PC-3 (cell line): ENCODE data around the gene DNAL1. TPM values are rescaled to one million over a fixed set of nuclear protein-coding genes. Genes with fewer than 3 reads are reported as not detected.

ENCODE experiments used
- ATAC-seq: fragments of 200-7000 bp; cut with Tn5 transposase; 2 replicates; pipeline ENCODE4 v1.9.1; 2020; ENCODE audit warnings: mild to moderate bottlenecking, moderate library complexity
- BruUV-seq: library from RNA; stranded (reverse); fragments of 400-500 nt; replicated peaks from 2 replicates; lab custom pipeline; 2021; lab: Mats Ljungman, UMichigan
- CTCF ChIA-PET: fragments of 300-600 bp; sonication (Branson Sonifier 250); formaldehyde crosslinking; loops from one replicate; lab custom pipeline; 2022; ENCODE audit warnings: antibody characterized with exemption; lab: Charles Lee
- POLR2A ChIA-PET: fragments of 300-600 bp; sonication (Branson Sonifier 250); formaldehyde crosslinking; loops from one replicate; lab custom pipeline; 2022; ENCODE audit warnings: antibody characterized with exemption; ENCODE audit not compliant: unreplicated experiment; lab: Charles Lee
- DNase-seq: peaks from one replicate; pipeline ENCODE4 v3.0.0-alpha.2; 2015
- H2AFZ ChIP-seq: fragments of 300-600 bp; sonication (generic); 2 replicates; pipeline ENCODE4 v1.6.0; 2016; ENCODE audit warnings: antibody characterized with exemption, low read length
- H3F3A ChIP-seq: fragments of 300-600 bp; sonication (generic); one replicate; pipeline ENCODE4 v1.6.0; 2017; ENCODE audit warnings: antibody characterized with exemption, low read length, control low read depth, mild to moderate bottlenecking; ENCODE audit not compliant: unreplicated experiment
- H3K27ac ChIP-seq: fragments of 300-600 bp; sonication (generic); 2 replicates; pipeline ENCODE4 v1.5.1; 2016; ENCODE audit warnings: mild to moderate bottlenecking, low read length
- H3K27me3 ChIP-seq: fragments of 300-600 bp; sonication (generic); 2 replicates; pipeline ENCODE4 v1.6.1; 2016; ENCODE audit warnings: low read length, mixed read lengths
- H3K36me3 ChIP-seq: fragments of 300-600 bp; sonication (generic); 2 replicates; pipeline ENCODE4 v1.6.1; 2016; ENCODE audit warnings: low read depth, mixed run types, low read length, mixed read lengths
- H3K4me1 ChIP-seq: fragments of 300-600 bp; sonication (generic); 2 replicates; pipeline ENCODE4 v1.5.1; 2016; ENCODE audit warnings: low read length; ENCODE audit not compliant: insufficient read depth
- H3K4me2 ChIP-seq: fragments of 300-600 bp; sonication (generic); 2 replicates; pipeline ENCODE4 v1.6.0; 2016; ENCODE audit warnings: low read length
- H3K4me3 ChIP-seq: fragments of 300-600 bp; sonication (generic); 2 replicates; pipeline ENCODE4 v1.5.1; 2016; ENCODE audit warnings: mild to moderate bottlenecking, low read length, mixed read lengths
- H3K79me2 ChIP-seq: fragments of 300-600 bp; sonication (generic); 2 replicates; pipeline ENCODE4 v1.6.1; 2017; ENCODE audit warnings: low read length, mixed read lengths
- H3K9ac ChIP-seq: fragments of 300-600 bp; sonication (generic); 2 replicates; pipeline ENCODE4 v1.6.0; 2016; ENCODE audit warnings: mild to moderate bottlenecking, low read length
- H3K9me2 ChIP-seq: fragments of 300-600 bp; sonication (generic); replicated peaks from 2 replicates; pipeline ENCODE4 v1.6.1; 2016; ENCODE audit warnings: mixed run types, low read length, mixed read lengths
- H3K9me3 ChIP-seq: fragments of 300-600 bp; sonication (generic); 2 replicates; pipeline ENCODE4 v1.6.1; 2016; ENCODE audit warnings: low read length, mixed read lengths
- H4K20me1 ChIP-seq: fragments of 300-600 bp; sonication (generic); 2 replicates; pipeline ENCODE4 v1.6.1; 2016; ENCODE audit warnings: low read length, mixed read lengths
- EZH2 ChIP-seq: fragments of 300-600 bp; sonication (generic); IDR thresholded peaks from one replicate; pipeline ENCODE4 v1.6.1; 2017; ENCODE audit warnings: antibody characterized with exemption, mild to moderate bottlenecking, low read length; ENCODE audit not compliant: unreplicated experiment
- EZH2phosphoT487 ChIP-seq: fragments of 300-600 bp; sonication (generic); IDR thresholded peaks from 2 replicates; pipeline ENCODE4 v1.6.1; 2018; ENCODE audit warnings: mild to moderate bottlenecking, antibody characterized with exemption, low read length, borderline replicate concordance
- intact Hi-C: fragments of 100-400 bp; cut with micrococcal nuclease; formaldehyde crosslinking; loops from 2 replicates; pipeline ENCODE4 v1.9.0; 2023
- total RNA-seq: library from RNA; depleted of rRNA; stranded (reverse); fragments of >200 nt; gene quantifications from 2 replicates; pipeline ENCODE4 v1.2.3, GENCODE V29; 2014
- TF ChIP-seq, protein P1 (sequence below): fragments of 300-600 bp; sonication (generic); conservative IDR thresholded peaks from 2 replicates; pipeline ENCODE4 v1.5.1; 2017; ENCODE audit warnings: antibody characterized with exemption, low read depth, mild to moderate bottlenecking, low read length

The DNAL1 gene
- total RNA-seq, 1 experiment from 2014 or later = 2.6 TPM

DNA sequence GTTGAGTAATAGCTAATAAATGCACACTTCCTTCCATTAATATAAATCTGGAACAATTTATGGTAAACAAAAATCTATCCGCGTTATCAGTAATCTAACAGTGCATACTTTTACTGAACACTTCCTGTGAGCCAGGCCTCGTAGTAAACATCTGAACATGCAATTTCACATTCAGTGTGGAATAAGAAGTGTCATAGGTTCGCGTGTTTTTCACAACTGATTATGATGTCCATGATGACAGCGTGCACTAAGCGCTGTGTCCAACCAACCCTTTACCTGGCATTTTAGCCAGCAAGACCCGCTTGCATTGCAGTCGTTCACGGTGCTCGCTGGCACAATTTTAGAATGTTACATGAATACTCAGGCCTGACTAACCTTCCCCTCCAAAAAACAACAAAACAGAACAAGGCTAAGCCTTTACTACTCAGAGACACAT, 67.3 kb downstream of the DNAL1 start:
- BruUV-seq = no TSS peak
- intact Hi-C loops = loop anchor here (1.0 to 5.0 kb wide), 3 partner anchors 16 to 80 kb away; no protein-coding TSS in a partner anchor
- peak overlapping the region; percentile 96 for H3K9ac ChIP-seq
- peaks cover 16% of the 10 kb centered on the region for H4K20me1 ChIP-seq
- peaks cover 44% of the 10 kb centered on the region for H3K79me2 ChIP-seq
- peak overlapping the region; percentile 99 for H3K4me3 ChIP-seq
- no peak overlapping the region for H2AFZ ChIP-seq
- 0 out of 2 replicates have a peak, but pooled peaks cover 2% of the 10 kb centered on the region for H3K36me3 ChIP-seq
- TF ChIP-seq EZH2 = no peak
- peak; percentile 44 for ATAC-seq
- no peaks in the 10 kb centered on the region for H3K9me3 ChIP-seq
- H3K4me1 ChIP-seq = peaks cover 14% of the 10 kb centered on the region
- no peaks in the 10 kb centered on the region for H3K9me2 ChIP-seq
- no peaks in the 10 kb centered on the region for H3K27me3 ChIP-seq
- H3K4me2 ChIP-seq = peak overlapping the region; percentile 90
- ChIA-PET CTCF (interaction anchor here (0.6 to 1.5 kb wide), 2 partner anchors 12 to 204 kb away, joined by 3 to 4 read pairs; no protein-coding TSS in a partner anchor), POLR2A (no interaction called here)
- H3F3A ChIP-seq = peaks cover 5% of the 10 kb centered on the region
- peak overlapping the region; percentile 78 for H3K27ac ChIP-seq
- DNase-seq = peak; percentile 75

DNA sequence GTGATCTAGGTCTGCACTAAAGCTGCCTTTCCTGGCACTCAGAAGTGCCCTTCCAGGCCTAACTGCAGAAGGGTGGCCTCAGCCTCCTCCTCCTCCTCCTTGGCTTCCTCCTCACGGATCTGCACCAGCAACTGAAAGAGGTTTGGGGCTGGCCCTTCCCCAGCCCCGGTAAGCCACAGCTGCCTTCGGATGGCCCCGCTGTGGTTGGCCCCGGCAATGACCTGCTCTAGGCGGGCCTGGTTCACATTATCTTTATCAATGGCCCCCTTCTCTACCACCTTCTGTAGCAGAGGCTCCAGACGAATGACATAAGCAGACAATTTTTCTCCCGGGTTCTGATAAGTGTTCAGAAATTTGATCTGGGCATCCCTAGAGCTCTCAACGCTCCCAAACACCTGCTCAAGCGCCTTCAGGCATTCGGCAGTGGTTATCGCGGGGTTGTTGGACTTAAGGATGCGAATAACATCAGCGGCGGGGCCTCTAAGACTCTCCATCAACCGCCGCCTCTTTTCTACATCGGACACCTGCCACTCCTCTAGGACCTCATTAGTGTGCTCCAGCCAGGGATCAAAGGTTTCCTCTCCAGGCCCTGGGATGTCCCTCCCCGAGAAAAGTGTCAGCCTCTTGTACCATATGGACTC, 67.9 kb downstream of the DNAL1 start:
- H3K4me3 ChIP-seq = peak overlapping the region; percentile 99
- peaks cover 5% of the 10 kb centered on the region for H3F3A ChIP-seq
- 0 out of 2 replicates have a peak, but pooled peaks cover 2% of the 10 kb centered on the region for H3K36me3 ChIP-seq
- H4K20me1 ChIP-seq = peaks cover 16% of the 10 kb centered on the region
- intact Hi-C loops = loop anchor here (1.0 to 5.0 kb wide), 3 partner anchors 16 to 80 kb away; no protein-coding TSS in a partner anchor
- TF ChIP-seq EZH2 (no peak), EZH2phosphoT487 (no peak)
- TF ChIP-seq, protein P1, sequence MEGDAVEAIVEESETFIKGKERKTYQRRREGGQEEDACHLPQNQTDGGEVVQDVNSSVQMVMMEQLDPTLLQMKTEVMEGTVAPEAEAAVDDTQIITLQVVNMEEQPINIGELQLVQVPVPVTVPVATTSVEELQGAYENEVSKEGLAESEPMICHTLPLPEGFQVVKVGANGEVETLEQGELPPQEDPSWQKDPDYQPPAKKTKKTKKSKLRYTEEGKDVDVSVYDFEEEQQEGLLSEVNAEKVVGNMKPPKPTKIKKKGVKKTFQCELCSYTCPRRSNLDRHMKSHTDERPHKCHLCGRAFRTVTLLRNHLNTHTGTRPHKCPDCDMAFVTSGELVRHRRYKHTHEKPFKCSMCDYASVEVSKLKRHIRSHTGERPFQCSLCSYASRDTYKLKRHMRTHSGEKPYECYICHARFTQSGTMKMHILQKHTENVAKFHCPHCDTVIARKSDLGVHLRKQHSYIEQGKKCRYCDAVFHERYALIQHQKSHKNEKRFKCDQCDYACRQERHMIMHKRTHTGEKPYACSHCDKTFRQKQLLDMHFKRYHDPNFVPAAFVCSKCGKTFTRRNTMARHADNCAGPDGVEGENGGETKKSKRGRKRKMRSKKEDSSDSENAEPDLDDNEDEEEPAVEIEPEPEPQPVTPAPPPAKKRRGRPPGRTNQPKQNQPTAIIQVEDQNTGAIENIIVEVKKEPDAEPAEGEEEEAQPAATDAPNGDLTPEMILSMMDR = no peak
- no peaks in the 10 kb centered on the region for H3K9me2 ChIP-seq
- peaks cover 14% of the 10 kb centered on the region for H3K4me1 ChIP-seq
- ATAC-seq = peak; percentile 3; the same call in 1 of the 2 replicates
- TSS peak; percentile 98 for BruUV-seq
- peak overlapping the region; percentile 90 for H3K4me2 ChIP-seq
- H3K9ac ChIP-seq = peak overlapping the region; percentile 96
- no peak overlapping the region for H2AFZ ChIP-seq
- peak; percentile 33 for DNase-seq
- no peaks in the 10 kb centered on the region for H3K27me3 ChIP-seq
- H3K27ac ChIP-seq = peak overlapping the region; percentile 78
- POLR2A ChIA-PET = no interaction called here
- CTCF ChIA-PET = interaction anchor here (1.5 kb wide), 1 partner anchor 11 kb away, joined by 4 read pairs; no protein-coding TSS in a partner anchor
- peaks cover 44% of the 10 kb centered on the region for H3K79me2 ChIP-seq
- H3K9me3 ChIP-seq = no peaks in the 10 kb centered on the region

DNA sequence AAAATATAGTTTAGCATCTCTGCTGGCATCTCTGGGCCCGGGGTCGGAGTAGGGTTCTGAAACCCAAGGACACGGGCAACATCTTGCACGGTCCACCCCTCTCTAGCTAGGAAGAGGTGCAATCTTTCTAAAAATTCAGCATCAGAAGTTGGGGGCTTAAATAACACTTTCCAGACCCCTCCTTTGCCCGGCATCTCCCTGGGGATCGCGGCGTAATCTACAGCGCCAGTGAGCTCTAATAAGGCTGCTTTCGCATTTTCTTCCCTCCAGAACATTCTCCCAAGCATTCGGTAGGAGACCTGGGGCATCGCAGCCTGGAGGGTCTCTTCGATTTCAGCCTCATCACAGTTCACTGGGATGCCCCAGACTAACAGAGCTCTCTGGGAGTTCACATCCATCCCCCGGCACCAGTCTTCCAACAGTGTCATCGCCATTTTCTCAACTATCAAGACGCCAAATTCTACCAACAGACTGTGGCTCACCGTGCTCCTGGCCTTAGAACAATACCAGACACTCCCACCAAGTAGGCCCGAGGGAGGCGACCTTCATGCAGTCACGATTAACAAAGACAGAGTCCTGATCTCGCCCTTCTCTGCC, 68.5 kb downstream of the DNAL1 start:
- no peak for ATAC-seq
- intact Hi-C loops = loop anchor here (5.0 kb wide), 2 partner anchors 51 to 81 kb away; no protein-coding TSS in a partner anchor
- ChIA-PET CTCF (no interaction called here), POLR2A (interaction anchor here (0.6 kb wide), 1 partner anchor 121 kb away, joined by 7 read pairs; no protein-coding TSS in a partner anchor)
- Histone ChIP-seq H3K4me1 (peaks cover 14% of the 10 kb centered on the region), H3K4me2 (peak overlapping the region; percentile 90), H3K79me2 (peaks cover 44% of the 10 kb centered on the region), H3K36me3 (peaks cover 2% of the 10 kb centered on the region; the same call in 1 of the 2 replicates), H3K27ac (peak overlapping the region; percentile 78), H4K20me1 (peaks cover 16% of the 10 kb centered on the region), H2AFZ (peak overlapping the region; percentile 74), H3K9me3 (no peaks in the 10 kb centered on the region), H3F3A (peaks cover 5% of the 10 kb centered on the region), H3K27me3 (no peaks in the 10 kb centered on the region), H3K9ac (peak overlapping the region; percentile 96), H3K4me3 (peak overlapping the region; percentile 99), H3K9me2 (no peaks in the 10 kb centered on the region)
- no peak for DNase-seq
- BruUV-seq = TSS peak; percentile 72
- TF ChIP-seq, protein P1 = no peak
- TF ChIP-seq EZH2 (no peak), EZH2phosphoT487 (no peak)
